K562 (cell line): ENCODE data around the gene SFMBT2. TPM values are rescaled to one million over a fixed set of nuclear protein-coding genes. Genes with fewer than 3 reads are reported as not detected.

Source experiments
- ATAC-seq: fragments of 200-7000 bp; cut with Tn5 transposase; 3 replicates; pipeline ENCODE4 v1.9.1; 2020; ENCODE audit warnings: moderate library complexity
- BruUV-seq: library from RNA; stranded (reverse); fragments of 400-500 nt; replicated peaks from 2 replicates; lab custom pipeline; 2021; lab: Mats Ljungman, UMichigan
- CTCF ChIA-PET: fragments of 300-600 bp; formaldehyde crosslinking; extraction: SDS; loops from one replicate; lab custom pipeline; 2021; ENCODE audit warnings: low intra/inter-chr PET ratio; lab: Yijun Ruan, JAX
- POLR2A ChIA-PET: fragments of 300-600, 350-650 bp; sonication (Branson Sonifier 250); formaldehyde crosslinking; extraction: SDS; loops from one replicate; lab custom pipeline; 2021; ENCODE audit warnings: antibody characterized with exemption, inconsistent platforms; lab: Yijun Ruan, JAX
- DNase-seq, 4 experiments: peaks; one replicate each; pipeline versions ENCODE4 v3.0.0 to v3.0.0-alpha.2; 2011 to 2018; ENCODE audit warnings: low spot score in 3 of 4, mixed read lengths in 3 of 4; ENCODE audit errors: extremely low read depth in 1 of 4
- FAIRE-seq: peaks from 2 replicates; lab custom pipeline; 2011; peaks lifted over from hg19 to GRCh38; lab: Jason Lieb, UNC
- H2AFZ ChIP-seq: 2 replicates; pipeline ENCODE4 v1.6.0; 2011; ENCODE audit warnings: low read depth, low read length, control low read depth, inconsistent platforms
- H3K27ac ChIP-seq: fragments of 200-600 bp; 3 replicates; pipeline ENCODE4 v1.8.0; 2011; ENCODE audit warnings: low read depth, mild to moderate bottlenecking, control low read depth, inconsistent platforms, low read length, moderate library complexity, mixed read lengths; ENCODE audit errors: extremely low read depth
- H3K27me3 ChIP-seq, 2 experiments: fragments of 300-600 bp in 1 of 2; 2 replicates in 1 of 2; 3 replicates in 1 of 2; pipeline versions ENCODE4 v1.6.0 to v1.8.0; 2011; ENCODE audit warnings: inconsistent platforms in 2 of 2, low read length in 2 of 2, mild to moderate bottlenecking in 1 of 2, mixed read lengths in 1 of 2, moderate library complexity in 1 of 2; ENCODE audit not compliant: control insufficient read depth in 2 of 2, insufficient read depth in 2 of 2
- H3K36me3 ChIP-seq: fragments of 300-600 bp; 3 replicates; pipeline ENCODE4 v1.8.0; 2011; ENCODE audit warnings: mild to moderate bottlenecking, low read length, inconsistent platforms; ENCODE audit not compliant: control insufficient read depth, insufficient read depth
- H3K4me1 ChIP-seq, 2 experiments: fragments of 200-600 bp in 1 of 2; replicated peaks in 1 of 2; 2 replicates in 1 of 2; 3 replicates in 1 of 2; pipeline versions ENCODE4 v1.5.1 to v1.8.0; 2011; ENCODE audit warnings: inconsistent platforms in 2 of 2, low read length in 2 of 2, mild to moderate bottlenecking in 1 of 2, mixed read lengths in 1 of 2, moderate library complexity in 1 of 2; ENCODE audit not compliant: control insufficient read depth in 2 of 2, insufficient read depth in 2 of 2
- H3K4me2 ChIP-seq: 2 replicates; pipeline ENCODE4 v1.6.1; 2011; ENCODE audit warnings: low read length, control low read depth, inconsistent platforms, mixed read lengths; ENCODE audit not compliant: insufficient read depth
- H3K4me3 ChIP-seq: fragments of 200-600 bp; sonication (generic), shearing (Covaris generic); 2 replicates; pipeline ENCODE4 v1.5.1; 2016; ENCODE audit warnings: control low read depth, inconsistent platforms
- H3K79me2 ChIP-seq: fragments of 200-600 bp; 3 replicates; pipeline ENCODE4 v1.8.0; 2011; ENCODE audit warnings: low read length, inconsistent platforms; ENCODE audit not compliant: control insufficient read depth, insufficient read depth
- H3K9ac ChIP-seq, 2 experiments: 2 replicates each; pipeline versions ENCODE4 v1.6.0 to v1.6.1; 2011; ENCODE audit warnings: low read depth in 2 of 2, low read length in 2 of 2, control low read depth in 1 of 2, inconsistent platforms in 1 of 2, mild to moderate bottlenecking in 1 of 2, mixed read lengths in 1 of 2; ENCODE audit not compliant: insufficient read depth in 1 of 2
- H3K9me1 ChIP-seq: one replicate; pipeline ENCODE4 v1.6.0; 2011; ENCODE audit warnings: inconsistent platforms, mild to moderate bottlenecking, low read length, moderate library complexity; ENCODE audit not compliant: control insufficient read depth, insufficient read depth
- H3K9me3 ChIP-seq: replicated peaks from 2 replicates; pipeline ENCODE4 v1.5.1; 2011; ENCODE audit warnings: low read depth, low read length, inconsistent platforms; ENCODE audit not compliant: control insufficient read depth, insufficient read depth
- H4K20me1 ChIP-seq: replicated peaks from 2 replicates; pipeline ENCODE4 v1.6.1; 2011; ENCODE audit warnings: low read length, inconsistent platforms, mixed read lengths; ENCODE audit not compliant: control insufficient read depth, insufficient read depth
- HDAC8 ChIP-seq: fragments of 450-650 bp; IDR thresholded peaks from 2 replicates; pipeline ENCODE4 v1.6.1; 2016; ENCODE audit warnings: mild to moderate bottlenecking, missing genetic modification characterization, moderate library complexity, missing compliant biosample characterization
- MEF2D ChIP-seq: conservative IDR thresholded peaks from 2 replicates; pipeline ENCODE4 v1.6.1; 2016; ENCODE audit warnings: low read depth, missing genetic modification characterization, missing compliant biosample characterization
- PML ChIP-seq: IDR thresholded peaks from 2 replicates; pipeline ENCODE4 v1.6.1; 2012; ENCODE audit warnings: low read length, inconsistent platforms
- PTBP1 ChIP-seq: fragments of 200-400 bp; formaldehyde crosslinking; IDR thresholded peaks from 2 replicates; pipeline ENCODE4 v1.6.1; 2017; ENCODE audit warnings: low read depth, low read length
- PYGO2 ChIP-seq: fragments of 450-650 bp; IDR thresholded peaks from 2 replicates; pipeline ENCODE4 v1.6.1; 2016; ENCODE audit warnings: mild to moderate bottlenecking, missing genetic modification characterization, moderate library complexity, missing compliant biosample characterization
- SAFB ChIP-seq: fragments of 200-400 bp; formaldehyde crosslinking; IDR thresholded peaks from 2 replicates; pipeline ENCODE4 v1.6.1; 2017; ENCODE audit warnings: low read depth, low read length, borderline replicate concordance
- WGBS: fragments of 100-300 bp; shearing (Covaris generic); methylation state at CpG from one replicate; pipeline ENCODE4 v1.1.6; 2016; ENCODE audit warnings: low coverage, mixed read lengths; ENCODE audit not compliant: insufficient coverage; ENCODE audit errors: missing lambda C conversion rate; 5-methylcytosine and 5-hydroxymethylcytosine counted together
- in situ Hi-C: fragments of 300-500 bp; cut with MboI; formaldehyde crosslinking; loops from 4 replicates; pipeline ENCODE4 v1.15.0; 2018; ENCODE audit warnings: inconsistent platforms, mixed read lengths
- intact Hi-C: fragments of 100-400 bp; cut with micrococcal nuclease; formaldehyde crosslinking; loops from 2 replicates; pipeline ENCODE4 v1.14.2; 2022
- polyA plus RNA-seq, 8 experiments: library from polyadenylated mRNA; depleted of rRNA in 4 of 8; stranded (reverse) in 5 of 8; unstranded in 3 of 8; fragments of >200 nt; fragmentation: Nextera tagmentation in 2 of 8; fragmentation: Illumina TruSeq in 1 of 8; extraction: Ambion mirVana in 2 of 8; extraction: Trizol in 1 of 8; gene quantifications; 2 replicates each; pipeline versions ENCODE4 v1.2.1 to v1.2.3, GENCODE V29; 2011 to 2014; ENCODE audit warnings: inconsistent platforms in 1 of 8, missing spikeins in 1 of 8
- total RNA-seq, 7 experiments: library from RNA; depleted of rRNA in 6 of 7; stranded (reverse); fragments of >200 nt in 6 of 7; fragmentation: Illumina TruSeq in 2 of 7; extraction: Trizol in 2 of 7; gene quantifications; 2 replicates each; pipeline versions ENCODE4 v1.2.1 to v1.2.3, GENCODE V29; 2011 to 2021; ENCODE audit warnings: low replicate concordance in 1 of 7
- TF ChIP-seq, protein P1 (sequence below): fragments of 450-650 bp; IDR thresholded peaks from 2 replicates; pipeline ENCODE4 v1.6.1; 2017; ENCODE audit warnings: antibody characterized with exemption, mild to moderate bottlenecking

The SFMBT2 gene
- total and polyA plus RNA-seq, 9 of the 15 experiments (the other 6 are each of a cell fraction or from before 2014, with no cell fraction given), result 1.2 to 13.6 (median 7.6) TPM

DNA sequence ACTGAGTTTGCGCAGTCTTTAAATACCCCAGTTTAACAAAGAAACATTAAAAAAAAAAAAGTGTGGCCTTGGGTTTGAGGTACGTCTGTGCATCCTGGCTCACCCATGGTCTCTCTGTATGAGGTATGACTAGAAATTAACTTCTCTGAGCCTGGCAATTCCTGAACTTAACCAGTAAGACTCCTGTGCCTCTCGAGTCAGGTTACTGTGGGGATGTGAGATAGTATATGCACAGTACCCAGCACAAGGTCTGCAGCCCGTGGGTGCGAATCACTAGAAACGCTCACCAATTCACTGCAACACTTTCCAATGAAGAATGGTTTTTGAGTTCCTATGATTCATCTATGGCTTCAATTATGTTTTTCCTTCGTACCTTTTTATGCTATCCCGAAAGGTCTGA lies 149.9 kb downstream of the SFMBT2 start:
- Histone ChIP-seq H3K79me2 (peaks cover 7% of the 10 kb centered on the region; the same call in 2 of the 3 replicates), H3K4me1 (peaks cover 0 to 6% of the 10 kb centered on the region in 2 experiments; a peak in 3 of 5 replicates), H3K9ac (no peak overlapping the region), H3K4me3 (no peak overlapping the region), H3K36me3 (0 out of 3 replicates have a peak, but pooled peaks cover 3% of the 10 kb centered on the region), H3K4me2 (no peak overlapping the region), H4K20me1 (no peaks in the 10 kb centered on the region), H3K27me3 (no peaks in the 10 kb centered on the region), H2AFZ (no peak overlapping the region), H3K27ac (no peak overlapping the region), H3K9me3 (no peaks in the 10 kb centered on the region), H3K9me1 (no peaks in the 10 kb centered on the region)
- CTCF ChIA-PET, result interaction anchor here (1.4 kb wide), 1 partner anchor 148 kb away, joined by 4 read pairs; no protein-coding TSS in a partner anchor
- no TSS peak for BruUV-seq
- 74% methylated on average over 8 of the region's 8 CpGs for WGBS
- DNase-seq (no peak), ATAC-seq (no peak), FAIRE-seq (no peak)
- intact Hi-C loops, result loop anchor here (5.0 kb wide), 1 partner anchor 426 kb away; no protein-coding TSS in a partner anchor
- TF ChIP-seq, protein P1, sequence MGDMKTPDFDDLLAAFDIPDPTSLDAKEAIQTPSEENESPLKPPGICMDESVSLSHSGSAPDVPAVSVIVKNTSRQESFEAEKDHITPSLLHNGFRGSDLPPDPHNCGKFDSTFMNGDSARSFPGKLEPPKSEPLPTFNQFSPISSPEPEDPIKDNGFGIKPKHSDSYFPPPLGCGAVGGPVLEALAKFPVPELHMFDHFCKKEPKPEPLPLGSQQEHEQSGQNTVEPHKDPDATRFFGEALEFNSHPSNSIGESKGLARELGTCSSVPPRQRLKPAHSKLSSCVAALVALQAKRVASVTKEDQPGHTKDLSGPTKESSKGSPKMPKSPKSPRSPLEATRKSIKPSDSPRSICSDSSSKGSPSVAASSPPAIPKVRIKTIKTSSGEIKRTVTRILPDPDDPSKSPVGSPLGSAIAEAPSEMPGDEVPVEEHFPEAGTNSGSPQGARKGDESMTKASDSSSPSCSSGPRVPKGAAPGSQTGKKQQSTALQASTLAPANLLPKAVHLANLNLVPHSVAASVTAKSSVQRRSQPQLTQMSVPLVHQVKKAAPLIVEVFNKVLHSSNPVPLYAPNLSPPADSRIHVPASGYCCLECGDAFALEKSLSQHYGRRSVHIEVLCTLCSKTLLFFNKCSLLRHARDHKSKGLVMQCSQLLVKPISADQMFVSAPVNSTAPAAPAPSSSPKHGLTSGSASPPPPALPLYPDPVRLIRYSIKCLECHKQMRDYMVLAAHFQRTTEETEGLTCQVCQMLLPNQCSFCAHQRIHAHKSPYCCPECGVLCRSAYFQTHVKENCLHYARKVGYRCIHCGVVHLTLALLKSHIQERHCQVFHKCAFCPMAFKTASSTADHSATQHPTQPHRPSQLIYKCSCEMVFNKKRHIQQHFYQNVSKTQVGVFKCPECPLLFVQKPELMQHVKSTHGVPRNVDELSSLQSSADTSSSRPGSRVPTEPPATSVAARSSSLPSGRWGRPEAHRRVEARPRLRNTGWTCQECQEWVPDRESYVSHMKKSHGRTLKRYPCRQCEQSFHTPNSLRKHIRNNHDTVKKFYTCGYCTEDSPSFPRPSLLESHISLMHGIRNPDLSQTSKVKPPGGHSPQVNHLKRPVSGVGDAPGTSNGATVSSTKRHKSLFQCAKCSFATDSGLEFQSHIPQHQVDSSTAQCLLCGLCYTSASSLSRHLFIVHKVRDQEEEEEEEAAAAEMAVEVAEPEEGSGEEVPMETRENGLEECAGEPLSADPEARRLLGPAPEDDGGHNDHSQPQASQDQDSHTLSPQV, result no peak
- no peak for TF ChIP-seq PYGO2 (tag)
- no peak for TF ChIP-seq MEF2D
- TF ChIP-seq SAFB, result no peak
- no peak for TF ChIP-seq PTBP1
- no peak for TF ChIP-seq PML
- TF ChIP-seq HDAC8 (tag), result no peak
- in situ Hi-C loops, result loop anchor here (10.0 kb wide), 1 partner anchor 144 kb away; no protein-coding TSS in a partner anchor
- POLR2A ChIA-PET, result interaction anchor here (0.9 kb wide), 1 partner anchor 74 kb away, joined by 3 read pairs; no protein-coding TSS in a partner anchor
